Adrenal gland (tissue), 12 donors: ENCODE data around the gene NAV2. TPM values are rescaled to one million over a fixed set of nuclear protein-coding genes. Genes with fewer than 3 reads are reported as not detected.

ENCODE experiments used
- DNase-seq, 7 donors: peaks; one replicate each; pipeline ENCODE4 v3.0.0-alpha.2; 2019 to 2020
- H3K27ac ChIP-seq, 5 donors: fragments of 200-600 bp; sonication (generic) in 4 of 5; 1 replicate in 3 of 5; 2 replicates in 2 of 5; pipeline versions ENCODE4 v1.5.1 to v1.8.0; 2016 to 2020; ENCODE audit warnings: mild to moderate bottlenecking in 1 of 5
- H3K27me3 ChIP-seq: fragments of 200-600 bp; 2 replicates; pipeline ENCODE4 v1.8.0; 2021
- H3K36me3 ChIP-seq, 2 donors: fragments of 200-600 bp; replicated peaks in 1 of 2; 1 replicate in 1 of 2; 2 replicates in 1 of 2; pipeline versions ENCODE4 v1.5.1 to v1.8.0; 2018 to 2022
- H3K4me1 ChIP-seq, 2 donors: fragments of 200-600 bp; replicated peaks in 1 of 2; 1 replicate in 1 of 2; 2 replicates in 1 of 2; pipeline versions ENCODE4 v1.5.1 to v1.8.0; 2018 to 2021
- H3K4me3 ChIP-seq, 4 donors: fragments of 200-600 bp; sonication (generic) in 3 of 4; one replicate each; pipeline ENCODE4 v1.5.1; 2016 to 2018
- H3K9me3 ChIP-seq, 3 donors: fragments of 200-600 bp; sonication (generic) in 1 of 3; replicated peaks in 1 of 3; 1 replicate in 2 of 3; 2 replicates in 1 of 3; pipeline versions ENCODE4 v1.5.1 to v1.8.0; 2016 to 2021
- CTCF ChIP-seq, 6 experiments: fragments of 450-650 bp in 4 of 6; fragments of 200-600 bp in 2 of 6; sonication (generic) in 1 of 6; IDR thresholded peaks; 1 replicate in 5 of 6; 2 replicates in 1 of 6; pipeline versions ENCODE4 v1.5.1 to v1.8.0; 2016 to 2021; ENCODE audit warnings: antibody characterized with exemption in 6 of 6, mild to moderate bottlenecking in 2 of 6, moderate library complexity in 1 of 6
- POLR2A ChIP-seq, 2 donors: fragments of 450-650 bp; IDR thresholded peaks; one replicate each; pipeline ENCODE4 v1.6.1; 2017; ENCODE audit warnings: antibody characterized with exemption in 2 of 2, mild to moderate bottlenecking in 2 of 2, moderate library complexity in 1 of 2
- WGBS, 4 donors: extraction: QIAGEN DNeasy Blood & Tissue Kit in 2 of 4; methylation state at CpG; one replicate each; pipeline versions ENCODE4 v1.1.5 to v1.1.7; 2013 to 2017; 5-methylcytosine and 5-hydroxymethylcytosine counted together
- intact Hi-C, 2 donors: fragments of 100-400 bp; cut with DNase I; formaldehyde crosslinking; loops; one replicate each; pipeline versions ENCODE4 v1.14.1 to v1.15.0; 2022 to 2023
- polyA plus RNA-seq, 3 donors: library from polyadenylated mRNA; stranded (reverse); fragments of 200-250 nt in 2 of 3; fragments of 350-450 nt in 1 of 3; fragmentation: Illumina TruSeq in 1 of 3; extraction: RNeasy Lipid Tissue Mini Kit (QIAGEN cat#74804) in 1 of 3; gene quantifications; one replicate each; pipeline ENCODE4 v1.2.3, GENCODE V29; 2013 to 2014
- total RNA-seq, 9 donors: library from RNA; depleted of rRNA in 4 of 9; stranded (reverse); fragments of >200 nt in 4 of 9; fragments of 120-200 nt in 1 of 9; fragmentation: NEBNext Ultra II Directional in 1 of 9; extraction: Animal tissue kit (Norgen Biotek cat#: 25700) in 1 of 9; gene quantifications; one replicate each; pipeline versions ENCODE4 v1.1.0 to v1.2.4, GENCODE V29; 2013 to 2023
- donor health status: healthy with polysubstance abuse.
- donor health status: Bipolar disorder and iron deficiency.
- donor health status: DM: yes; HTN: yes; CAD: no.
- donor health status: DM: no; HTN: no; CAD: no.
- donor health status: DM: no; HTN: no; CAD: no.
- donor health status: DM: yes; HTN: yes; CAD: no.

NAV2 gene
- total and polyA plus RNA-seq, 12 donors = 1.6 to 9.2 (median 5.5) TPM

- Histone ChIP-seq H3K4me1 (no peaks in the 10 kb centered on the region), H3K27me3 (no peaks in the 10 kb centered on the region), H3K36me3 (no peaks in the 10 kb centered on the region), H3K9me3 (no peaks in the 10 kb centered on the region), H3K27ac (no peak overlapping the region), H3K4me3 (no peak overlapping the region)
- TF ChIP-seq POLR2A (IDR thresholded peaks at IDR 0.05) = no peak
- no peak for TF ChIP-seq CTCF (IDR thresholded peaks at IDR 0.05)
- intact Hi-C loops = no loop called here
- 81 to 93% (median 85%) methylated on average over 5 of the region's 5 CpGs for WGBS, 4 donors
- no peak for DNase-seq
Observed at GRCh38 chr11:19982774-19983495, 270.3 kb downstream of the NAV2 start.

- WGBS, 4 donors = 95 to 97% (median 95%) methylated on average over 8 of the region's 8 CpGs
- H3K4me1 ChIP-seq = no peaks in the 10 kb centered on the region
- no peak overlapping the region for H3K27ac ChIP-seq
- no peaks in the 10 kb centered on the region for H3K9me3 ChIP-seq
- intact Hi-C loops = no loop called here
- DNase-seq = no peak
- TF ChIP-seq POLR2A (IDR thresholded peaks at IDR 0.05) = no peak
- TF ChIP-seq CTCF (IDR thresholded peaks at IDR 0.05) = no peak
- H3K27me3 ChIP-seq = no peaks in the 10 kb centered on the region
- H3K4me3 ChIP-seq = no peak overlapping the region
- H3K36me3 ChIP-seq = no peaks in the 10 kb centered on the region
Observed at GRCh38 chr11:19984048-19984742, 271.6 kb downstream of the NAV2 start.

- intact Hi-C loops = no loop called here
- DNase-seq = no peak
- Histone ChIP-seq H3K27me3 (no peaks in the 10 kb centered on the region), H3K27ac (no peak overlapping the region), H3K4me1 (no peaks in the 10 kb centered on the region), H3K36me3 (no peaks in the 10 kb centered on the region), H3K4me3 (no peak overlapping the region), H3K9me3 (no peaks in the 10 kb centered on the region)
- TF ChIP-seq POLR2A (IDR thresholded peaks at IDR 0.05) = no peak
- no peak for TF ChIP-seq CTCF (IDR thresholded peaks at IDR 0.05)
Observed at GRCh38 chr11:19985111-19985510, 272.5 kb downstream of the NAV2 start.

- intact Hi-C loops = no loop called here
- Histone ChIP-seq H3K27ac (no peak overlapping the region), H3K36me3 (no peaks in the 10 kb centered on the region), H3K27me3 (no peaks in the 10 kb centered on the region), H3K4me3 (no peak overlapping the region), H3K9me3 (no peaks in the 10 kb centered on the region), H3K4me1 (no peaks in the 10 kb centered on the region)
- DNase-seq = no peak
- no peak for TF ChIP-seq POLR2A (IDR thresholded peaks at IDR 0.05)
- TF ChIP-seq CTCF (IDR thresholded peaks at IDR 0.05) = no peak
- 74 to 85% (median 82%) methylated on average over 2 of the region's 2 CpGs for WGBS, 4 donors
Observed at GRCh38 chr11:19987331-19987801, 274.7 kb downstream of the NAV2 start.
